HG03432 (cell line): ENCODE data around the gene SMIM12.

Source experiments
- ATAC-seq: cut with Tn5 transposase; IDR thresholded peaks from one replicate; pipeline ENCODE4 v1.9.1; 2021; ENCODE audit warnings: mild to moderate bottlenecking, moderate library complexity; ENCODE audit not compliant: unreplicated experiment

The SMIM12 gene

GRCh38 chr1:34808051-34808810 lies 51.3 kb downstream of the SMIM12 start:
- no peak for ATAC-seq

GRCh38 chr1:34806396-34806795 lies 53.2 kb downstream of the SMIM12 start:
- no peak for ATAC-seq

GRCh38 chr1:34803770-34804169 lies 55.8 kb downstream of the SMIM12 start:
- ATAC-seq, result no peak
